AG04449 (cell line): ENCODE results near the gene HK2.

Experiments used
- CTCF ChIA-PET: fragments of 350-600 bp; formaldehyde crosslinking; extraction: SDS; loops from one replicate; lab custom pipeline; 2021; ENCODE audit warnings: antibody characterized with exemption; lab: Yijun Ruan, JAX
- POLR2A ChIA-PET: fragments of 400-600, 350-600 bp; formaldehyde crosslinking; extraction: SDS; loops from one replicate; lab custom pipeline; 2020; ENCODE audit warnings: antibody characterized with exemption, inconsistent platforms; lab: Yijun Ruan, JAX
- DNase-seq: peaks from one replicate; pipeline ENCODE4 v3.0.0-alpha.2; 2010; ENCODE audit warnings: low read depth, low spot score
- H3K4me3 ChIP-seq: 2 replicates; pipeline ENCODE4 v1.5.1; 2011; ENCODE audit warnings: low read depth, mild to moderate bottlenecking, control low read depth, low read length
- CTCF ChIP-seq: IDR thresholded peaks from one replicate; pipeline ENCODE4 v1.5.1; 2011; ENCODE audit warnings: mild to moderate bottlenecking, moderate library complexity, low read length, control low read depth, inconsistent platforms; ENCODE audit not compliant: insufficient read depth; ENCODE audit errors: missing control alignments

Gene HK2

DNA sequence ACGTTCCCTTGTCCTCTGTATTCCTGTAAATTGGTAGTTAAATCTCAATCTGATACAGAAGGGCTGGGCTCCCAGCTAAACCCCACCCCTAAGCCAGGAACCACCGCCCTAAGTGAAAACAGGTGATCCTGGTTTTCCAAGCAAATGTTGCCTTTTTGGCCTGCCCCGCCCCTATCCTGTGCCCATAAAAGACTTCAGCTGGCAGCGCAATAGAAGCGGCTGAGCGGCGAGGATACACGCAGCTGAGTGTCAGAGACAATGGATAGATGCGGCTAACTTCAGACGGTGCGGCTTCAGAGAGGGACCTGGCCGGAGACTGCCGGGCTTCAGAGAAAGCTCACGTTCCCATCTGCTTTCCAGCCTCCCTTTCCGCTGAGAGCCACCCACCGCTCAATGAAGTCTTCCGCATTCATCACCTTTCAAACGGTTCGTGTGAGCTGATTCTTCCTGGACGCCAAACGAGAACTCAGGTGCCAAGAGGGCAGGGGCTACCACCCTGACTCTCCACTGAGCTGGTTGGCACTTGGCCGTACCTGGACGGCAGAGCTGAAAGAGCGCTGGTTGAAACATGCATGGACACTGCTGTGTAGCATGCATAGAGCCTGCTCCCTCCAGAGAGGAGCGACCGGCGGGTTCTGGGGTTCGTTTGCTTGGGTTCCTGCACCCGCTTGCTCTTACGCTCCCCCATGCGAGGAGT is 75.0 kb downstream of the HK2 start:
- H3K4me3 ChIP-seq, result peak overlapping the region; percentile 25; the same call in 1 of the 2 replicates
- POLR2A ChIA-PET, result no interaction called here
- CTCF ChIA-PET, result interaction anchor here (0.9 to 1.4 kb wide), 4 partner anchors 8 to 32 kb away, joined by 3 to 6 read pairs (median 4); no protein-coding TSS in a partner anchor
- no peak for DNase-seq
- no peak for TF ChIP-seq CTCF

GRCh38 chr2:74910245-74910644 is 76.3 kb downstream of the HK2 start:
- DNase-seq, result no peak
- ChIA-PET CTCF (interaction anchor here (0.8 to 1.2 kb wide), 2 partner anchors 9 kb away, joined by 3 to 4 read pairs; no protein-coding TSS in a partner anchor), POLR2A (no interaction called here)
- H3K4me3 ChIP-seq, result no peak overlapping the region
- no peak for TF ChIP-seq CTCF

DNA sequence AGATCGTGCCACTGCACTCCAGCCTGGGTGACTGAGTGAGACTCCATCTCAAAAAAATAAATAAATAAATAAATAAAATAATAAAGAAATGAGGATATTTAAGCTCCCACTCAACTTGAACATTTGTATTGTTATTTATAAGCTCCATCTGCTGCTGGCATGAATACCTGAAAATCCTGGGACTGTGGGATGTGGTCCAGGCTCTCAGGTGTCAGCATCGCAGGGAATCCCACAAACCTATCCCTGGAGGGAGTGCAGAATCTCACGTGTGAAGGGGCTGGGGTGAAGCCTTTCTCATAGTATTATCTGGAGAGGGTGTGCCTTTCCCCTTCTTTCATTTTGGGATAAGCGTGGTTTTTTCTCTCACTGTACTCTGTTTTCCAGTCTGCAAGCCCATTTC is 77.1 kb downstream of the HK2 start:
- H3K4me3 ChIP-seq, result no peak overlapping the region
- ChIA-PET POLR2A (no interaction called here), CTCF (no interaction called here)
- DNase-seq, result no peak
- TF ChIP-seq CTCF, result no peak

DNA sequence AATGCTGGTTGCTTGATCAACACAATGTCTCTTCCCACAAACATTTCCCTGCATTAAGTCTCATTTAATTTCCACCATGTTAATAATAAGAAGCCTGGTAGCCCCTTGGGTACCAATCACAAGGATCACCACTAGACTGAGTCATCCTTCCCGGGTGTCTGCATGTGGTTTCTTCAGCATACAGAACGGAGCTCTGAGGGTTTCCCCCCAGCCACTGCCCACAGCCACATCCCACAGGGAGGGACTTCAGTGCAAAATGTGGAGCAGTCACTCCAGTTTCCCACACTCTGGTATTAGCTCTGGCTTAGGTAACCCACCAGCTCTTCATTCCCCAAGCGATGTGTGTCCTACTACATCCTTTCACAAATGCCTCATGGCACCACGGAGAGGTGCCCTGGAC is 81.8 kb downstream of the HK2 start:
- DNase-seq, result no peak
- POLR2A ChIA-PET, result no interaction called here
- no peak overlapping the region for H3K4me3 ChIP-seq
- CTCF ChIA-PET, result interaction anchor here (1.3 to 2.8 kb wide), 4 partner anchors 149 to 284 kb away, joined by 3 to 10 read pairs (median 4); partner anchors contain the start of gene TACR1
- no peak for TF ChIP-seq CTCF

- H3K4me3 ChIP-seq, result no peak overlapping the region
- no peak for DNase-seq
- POLR2A ChIA-PET, result no interaction called here
- CTCF ChIA-PET, result interaction anchor here (0.8 to 2.8 kb wide), 7 partner anchors 17 to 692 kb away, joined by 3 to 10 read pairs (median 3); partner anchors contain the start of gene TACR1
- TF ChIP-seq CTCF, result no peak
Observed at GRCh38 chr2:74916394-74916793, 82.5 kb downstream of the HK2 start.
